Ishikawa (cell line): ENCODE data around the gene PACSIN1.

Experiments used
- CEBPB ChIP-seq: IDR thresholded peaks from 2 replicates; pipeline ENCODE4 v1.6.1; 2012
- CREB1 ChIP-seq: IDR thresholded peaks from 2 replicates; pipeline ENCODE4 v1.6.1; 2012; ENCODE audit warnings: low read depth
- EGR1 ChIP-seq: IDR thresholded peaks from 2 replicates; pipeline ENCODE4 v1.6.1; 2012
- EP300 ChIP-seq: IDR thresholded peaks from 2 replicates; pipeline ENCODE4 v1.6.1; 2012; ENCODE audit warnings: borderline replicate concordance
- MAX ChIP-seq: IDR thresholded peaks from 2 replicates; pipeline ENCODE4 v1.6.1; 2012
- NFIC ChIP-seq: IDR thresholded peaks from 2 replicates; pipeline ENCODE4 v1.6.1; 2012
- RAD21 ChIP-seq: IDR thresholded peaks from 2 replicates; pipeline ENCODE4 v1.6.1; 2012; ENCODE audit warnings: low read depth
- REST ChIP-seq: IDR thresholded peaks from 2 replicates; pipeline ENCODE4 v1.6.1; 2012; ENCODE audit warnings: low read depth, mild to moderate bottlenecking
- TAF1 ChIP-seq: IDR thresholded peaks from 2 replicates; pipeline ENCODE4 v1.6.1; 2012; ENCODE audit warnings: low read depth, mild to moderate bottlenecking
- TEAD4 ChIP-seq: IDR thresholded peaks from 2 replicates; pipeline ENCODE4 v1.6.1; 2012
- USF1 ChIP-seq: IDR thresholded peaks from 2 replicates; pipeline ENCODE4 v1.6.1; 2012
- YY1 ChIP-seq: IDR thresholded peaks from 2 replicates; pipeline ENCODE4 v1.6.1; 2012; ENCODE audit warnings: low read depth

- TF ChIP-seq TEAD4 (no peak), CREB1 (no peak), CEBPB (no peak), NFIC (no peak), EGR1 (no peak), YY1 (no peak), RAD21 (no peak), MAX (no peak), TAF1 (no peak), REST (no peak), USF1 (no peak), EP300 (no peak)
These were observed 48.2 kb downstream of the PACSIN1 start for GRCh38 chr6:34514112-34514511.
